KOPT-K1 (cell line): ENCODE results near the gene MACROD2.
"Not testable (repeated sequence)": the region's sequence is repeated elsewhere in the genome, so short reads cannot be mapped to it uniquely, and the experiment has no call there.

Experiments
- H3K27ac ChIP-seq: fragments of 200-600 bp; sonication (generic); 2 replicates; pipeline ENCODE4 v1.5.1; 2016; ENCODE audit warnings: antibody characterized with exemption, mild to moderate bottlenecking, low read depth, low read length; ENCODE audit not compliant: poor library complexity, severe bottlenecking
- H3K36me3 ChIP-seq: fragments of 200-600 bp; sonication (generic); 2 replicates; pipeline ENCODE4 v1.5.1; 2017; ENCODE audit warnings: antibody characterized with exemption, mild to moderate bottlenecking, low read length, moderate library complexity; ENCODE audit not compliant: insufficient read depth
- H3K9me3 ChIP-seq: fragments of 200-600 bp; sonication (generic); 2 replicates; pipeline ENCODE4 v1.5.1; 2017; ENCODE audit warnings: antibody characterized with exemption, low read length, mild to moderate bottlenecking; ENCODE audit not compliant: insufficient read depth, poor library complexity, severe bottlenecking

The MACROD2 gene

DNA sequence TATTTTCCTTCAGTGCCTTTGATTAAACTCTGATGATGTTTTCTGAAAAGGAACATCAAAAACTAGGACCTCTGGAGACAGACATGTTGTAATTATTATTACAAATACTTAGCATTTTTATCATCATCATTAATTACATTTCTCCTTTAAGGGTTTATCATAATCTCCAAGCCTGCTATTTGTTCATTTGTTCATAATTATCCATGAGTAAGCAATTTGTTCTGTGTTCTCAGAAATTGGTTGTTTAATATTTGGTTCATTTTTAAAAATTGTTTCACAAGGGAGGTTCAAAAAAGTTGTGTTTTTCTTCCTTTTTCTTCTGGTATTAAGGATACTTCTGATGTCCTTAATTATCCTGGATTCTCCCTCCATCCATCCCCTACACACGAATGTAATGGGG is 1192.3 kb downstream of the MACROD2 start:
- peaks cover 6% of the 10 kb centered on the region for H3K9me3 ChIP-seq
- no peaks in the 10 kb centered on the region for H3K36me3 ChIP-seq
- no peak overlapping the region for H3K27ac ChIP-seq

DNA sequence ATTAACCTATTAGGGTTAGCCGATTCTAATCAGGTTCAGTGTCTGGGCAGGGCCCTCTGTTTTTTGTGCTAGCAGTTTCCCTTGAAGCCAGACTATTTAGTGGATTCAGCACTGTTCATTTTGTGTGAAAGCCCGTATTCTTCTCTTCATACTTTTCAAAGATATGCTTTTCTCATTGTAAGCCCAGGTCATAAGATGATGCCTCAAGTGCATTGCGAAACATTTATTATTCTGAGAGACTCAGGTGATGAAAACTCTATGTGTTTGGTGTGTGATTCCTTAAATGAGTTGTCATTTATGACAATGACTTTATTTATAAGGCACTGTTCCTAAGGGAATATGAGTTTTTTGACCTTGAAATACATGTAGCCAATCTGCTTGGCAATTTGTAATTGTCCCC is 1193.1 kb downstream of the MACROD2 start:
- Histone ChIP-seq H3K36me3 (no peaks in the 10 kb centered on the region), H3K9me3 (peaks cover 6% of the 10 kb centered on the region), H3K27ac (no peak overlapping the region)

DNA sequence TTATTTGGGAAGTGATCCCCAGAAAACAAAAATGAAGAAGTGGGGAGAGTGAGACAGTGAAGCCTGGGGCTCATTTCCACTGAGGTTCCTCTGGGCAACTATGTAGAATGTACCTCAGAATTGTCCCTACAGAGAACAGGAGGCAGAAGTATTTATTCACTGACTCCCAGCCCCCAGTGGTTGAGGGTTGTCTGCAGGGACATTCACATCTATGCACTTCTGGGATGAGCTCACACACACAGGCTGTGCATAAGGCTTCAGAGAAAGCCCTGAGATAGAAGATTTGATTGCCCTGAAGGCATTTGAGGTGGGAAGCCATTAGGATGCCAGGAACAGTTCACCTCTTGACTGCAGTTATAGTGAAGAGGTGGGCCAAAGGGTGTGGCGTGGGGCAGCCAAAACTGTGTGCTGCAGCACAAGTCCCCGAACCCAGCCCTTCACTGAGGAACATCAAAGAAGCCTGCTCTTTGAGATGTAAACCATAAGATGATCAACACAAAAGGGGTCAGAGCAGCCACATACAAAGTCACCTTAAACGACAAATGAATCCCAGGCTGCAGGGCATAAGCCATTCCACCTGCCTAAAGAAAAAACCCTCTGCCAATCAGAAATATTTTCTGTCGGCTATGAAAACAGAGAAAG is 1195.9 kb downstream of the MACROD2 start:
- H3K36me3 ChIP-seq: no peaks in the 10 kb centered on the region
- no peaks in the 10 kb centered on the region for H3K9me3 ChIP-seq
- H3K27ac ChIP-seq: no peak overlapping the region

DNA sequence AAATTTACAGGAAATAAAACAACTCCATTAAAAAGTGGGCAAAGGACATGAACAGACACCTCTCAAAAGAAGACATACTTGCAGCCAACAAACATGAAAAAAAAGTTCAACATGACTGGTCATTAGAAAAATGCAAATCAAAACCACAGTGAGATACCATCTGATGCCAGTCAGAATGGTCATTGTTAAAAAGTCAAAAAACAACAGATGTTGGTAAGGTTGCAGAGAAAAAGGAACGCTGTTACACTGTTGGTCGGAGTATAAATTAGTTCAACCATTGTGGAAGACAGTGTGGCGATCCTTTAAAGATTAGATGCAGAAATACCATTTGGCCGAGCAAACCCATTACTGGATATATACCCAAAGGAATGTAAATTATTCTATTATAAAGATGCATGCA is 1200.1 kb downstream of the MACROD2 start:
- Histone ChIP-seq H3K27ac (no peak overlapping the region), H3K9me3 (no peaks in the 10 kb centered on the region), H3K36me3 (no peaks in the 10 kb centered on the region)

DNA sequence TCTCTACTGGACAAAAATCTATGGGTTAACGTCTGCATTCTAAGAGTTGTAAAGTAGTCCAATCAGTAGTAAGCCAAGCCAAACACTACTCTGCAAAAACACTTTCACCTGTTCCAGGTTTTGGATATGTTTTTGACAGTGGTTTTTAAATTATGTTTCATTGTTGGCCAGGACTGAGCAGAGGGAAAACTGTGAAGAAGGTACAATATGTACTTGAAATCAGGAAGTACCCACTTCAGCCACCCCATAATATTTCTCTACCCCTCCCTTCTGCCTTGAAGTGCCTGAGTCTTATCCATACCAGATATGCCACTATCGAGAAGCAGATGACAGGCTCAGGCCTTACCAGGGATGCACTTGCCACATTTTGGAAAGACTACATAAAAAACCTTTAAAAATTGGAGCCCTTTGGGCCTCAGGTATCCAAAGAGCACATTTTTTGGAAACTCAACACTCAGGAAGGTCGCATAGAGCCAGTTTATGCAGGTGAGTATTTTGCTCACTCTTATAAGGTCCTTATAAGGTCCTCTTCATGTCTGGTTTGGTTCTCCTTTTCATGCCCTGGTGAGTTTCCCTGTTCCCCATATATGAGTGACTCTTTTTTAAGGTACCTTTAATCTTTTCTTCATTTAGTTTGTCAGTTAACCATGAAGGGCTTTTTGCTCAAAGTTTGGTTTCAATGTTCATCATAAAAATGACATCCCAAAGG is 1201.4 kb downstream of the MACROD2 start:
- H3K9me3 ChIP-seq: no peaks in the 10 kb centered on the region
- H3K27ac ChIP-seq: no peak overlapping the region
- H3K36me3 ChIP-seq: no peaks in the 10 kb centered on the region

DNA sequence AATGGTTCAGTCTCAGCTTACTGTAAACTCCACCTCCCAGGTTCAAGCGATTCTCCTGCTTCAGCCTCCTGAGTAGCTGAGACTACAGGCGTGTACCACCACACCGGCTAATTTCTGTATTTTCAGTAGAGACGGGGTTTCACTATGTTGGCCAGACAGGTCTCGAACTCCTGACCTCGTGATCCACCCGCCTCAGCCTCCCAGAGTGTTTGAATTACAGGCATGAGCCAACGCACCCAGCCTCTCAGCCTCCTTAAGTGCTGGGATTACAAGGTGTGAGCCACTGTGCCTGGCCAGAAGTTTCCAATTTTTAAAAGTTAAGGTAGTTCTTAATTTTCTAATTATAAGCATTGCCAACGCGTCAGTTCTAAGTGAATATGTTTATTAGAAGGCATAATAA is 1202.7 kb downstream of the MACROD2 start:
- not testable (repeated sequence) for H3K9me3 ChIP-seq, H3K27ac ChIP-seq, H3K36me3 ChIP-seq

DNA sequence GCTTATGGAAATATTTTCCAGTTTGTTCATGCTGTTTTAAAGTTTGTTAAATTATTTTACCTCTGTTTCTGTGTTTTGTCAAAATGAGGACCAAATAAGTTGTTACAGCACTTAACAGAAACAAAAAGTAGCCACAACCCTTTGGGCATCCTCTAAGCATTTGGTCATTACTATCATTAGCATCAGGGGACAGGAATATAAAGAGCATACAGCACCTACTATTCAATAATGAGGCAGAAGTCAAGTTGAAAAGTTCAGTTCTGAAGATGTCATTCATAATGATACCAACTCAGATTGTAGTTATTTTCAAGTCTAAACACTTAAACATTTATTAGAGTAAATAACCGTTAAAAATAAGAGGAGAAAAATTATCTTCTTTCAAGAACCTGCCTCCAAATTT is 1204.4 kb downstream of the MACROD2 start:
- no peak overlapping the region for H3K27ac ChIP-seq
- H3K9me3 ChIP-seq: no peaks in the 10 kb centered on the region
- H3K36me3 ChIP-seq: no peaks in the 10 kb centered on the region

DNA sequence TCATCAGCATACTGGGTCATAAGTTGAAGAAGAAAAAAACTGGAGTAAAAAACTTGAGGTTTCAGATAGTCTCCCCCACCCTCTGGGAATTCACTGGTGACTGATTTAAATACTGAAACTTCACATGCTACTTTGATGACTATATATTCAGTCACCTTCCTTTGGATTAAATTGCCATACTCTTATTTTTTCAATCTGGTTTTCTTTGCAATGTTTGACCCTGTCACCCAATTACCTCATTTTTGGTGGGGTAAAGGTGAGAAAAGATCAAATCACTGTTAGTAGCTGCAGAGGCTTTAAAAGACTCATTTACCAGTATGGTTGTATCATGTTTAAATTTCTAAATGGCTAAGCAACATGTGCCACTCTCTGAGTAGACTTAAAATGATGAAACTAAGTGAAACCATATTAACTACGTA is 1204.8 kb downstream of the MACROD2 start:
- Histone ChIP-seq H3K9me3 (no peaks in the 10 kb centered on the region), H3K36me3 (no peaks in the 10 kb centered on the region), H3K27ac (no peak overlapping the region)

DNA sequence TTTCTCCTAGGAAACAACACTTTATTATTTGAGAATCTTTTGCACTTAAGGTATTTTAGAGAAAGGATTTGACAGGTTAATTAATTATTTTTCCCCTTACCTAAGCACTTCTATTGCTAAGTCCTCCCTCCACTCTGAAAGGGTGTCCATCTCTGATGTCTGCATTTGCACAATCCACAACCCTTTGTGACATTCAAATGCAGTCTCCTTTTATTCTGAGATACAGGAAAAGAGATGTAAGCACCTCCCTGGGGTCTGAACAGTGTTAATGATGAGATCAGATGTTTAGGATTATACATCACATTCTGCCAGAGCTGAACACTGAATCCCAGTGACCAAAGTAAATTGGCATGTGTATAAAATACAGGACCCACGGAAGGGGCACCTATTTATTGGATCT is 1206.3 kb downstream of the MACROD2 start:
- Histone ChIP-seq H3K27ac (no peak overlapping the region), H3K9me3 (no peaks in the 10 kb centered on the region), H3K36me3 (no peaks in the 10 kb centered on the region)

DNA sequence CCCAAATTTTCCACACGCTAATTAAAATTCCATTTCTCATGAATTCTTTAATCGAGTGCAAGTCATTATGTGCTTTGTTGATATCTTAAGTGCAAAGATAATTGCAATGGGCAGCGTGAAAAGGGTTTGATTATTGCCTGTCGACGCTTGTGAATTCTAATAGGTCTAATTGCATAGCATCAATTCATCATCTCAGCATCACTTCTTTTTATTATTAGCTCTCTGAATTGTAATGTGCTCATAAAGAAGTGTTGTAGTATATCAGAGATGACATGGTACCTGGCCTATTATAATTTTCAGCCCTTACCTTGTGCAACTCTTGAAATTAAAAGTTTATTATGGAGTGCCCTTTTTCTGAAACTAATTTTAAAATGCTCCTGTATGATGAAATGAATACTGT is 1208.9 kb downstream of the MACROD2 start:
- Histone ChIP-seq H3K36me3 (no peaks in the 10 kb centered on the region), H3K9me3 (peaks cover 8% of the 10 kb centered on the region), H3K27ac (no peak overlapping the region)

DNA sequence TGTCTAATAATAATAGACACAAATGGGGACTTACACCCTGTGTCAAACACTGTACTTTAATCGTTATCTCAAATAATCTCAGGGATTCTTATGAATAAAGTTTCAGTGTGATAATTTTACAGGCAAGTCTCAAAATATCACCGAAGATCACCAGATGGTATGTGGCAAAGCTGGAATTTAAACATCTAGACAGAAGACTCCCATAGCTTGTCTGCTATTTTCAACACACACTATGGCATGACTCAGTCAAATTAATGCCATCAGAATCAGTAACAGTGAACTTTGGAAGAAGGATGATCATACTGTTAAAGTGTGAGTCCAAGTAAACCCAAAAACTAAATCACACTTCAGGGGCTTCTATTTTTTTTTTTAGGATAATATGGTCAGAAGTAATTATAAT is 1209.7 kb downstream of the MACROD2 start:
- H3K36me3 ChIP-seq: no peaks in the 10 kb centered on the region
- peaks cover 8% of the 10 kb centered on the region for H3K9me3 ChIP-seq
- no peak overlapping the region for H3K27ac ChIP-seq

DNA sequence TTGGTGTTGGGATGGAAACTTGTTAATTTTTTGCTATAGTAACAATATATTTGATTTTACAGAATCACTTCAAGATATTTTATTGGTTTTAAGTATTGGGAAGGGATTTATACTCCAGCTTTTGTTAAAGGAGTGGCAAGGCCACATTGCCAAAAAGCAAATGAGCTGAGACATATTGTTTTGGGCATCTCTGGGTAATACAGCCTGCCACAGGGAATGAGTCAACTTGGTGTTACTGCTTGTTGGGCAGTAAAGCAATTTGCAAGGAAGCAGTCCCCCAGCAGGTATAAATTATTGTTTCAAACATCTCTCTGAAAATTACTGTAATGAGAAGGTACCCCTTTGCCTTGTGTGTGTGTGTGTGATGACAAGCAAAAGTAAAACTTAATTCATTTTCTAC is 1210.4 kb downstream of the MACROD2 start:
- no peaks in the 10 kb centered on the region for H3K36me3 ChIP-seq

DNA sequence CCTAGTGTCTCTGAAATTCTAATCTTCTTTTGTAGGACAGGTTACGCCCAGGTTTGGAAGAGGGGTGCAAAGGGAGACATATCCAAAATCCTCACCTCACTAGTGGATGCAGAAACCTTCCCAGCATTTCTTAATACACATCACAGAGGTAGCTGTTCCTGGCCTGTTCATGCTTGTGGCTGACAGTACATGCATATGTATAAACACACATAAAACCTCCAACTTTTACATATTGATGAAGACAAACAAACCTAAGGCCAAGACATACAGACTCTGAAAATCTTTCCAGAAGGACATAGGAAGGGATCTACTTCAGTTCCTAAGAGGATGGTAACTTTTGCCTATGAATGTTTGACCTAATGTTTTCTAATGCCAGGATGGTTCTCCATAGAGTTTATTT is 1214.2 kb downstream of the MACROD2 start:
- H3K27ac ChIP-seq: no peak overlapping the region
- no peaks in the 10 kb centered on the region for H3K36me3 ChIP-seq
- H3K9me3 ChIP-seq: peaks cover 18% of the 10 kb centered on the region

More for the DNA sequence above, 1210.4 kb downstream of the MACROD2 start:
- Histone ChIP-seq H3K27ac (no peak overlapping the region), H3K9me3 (peaks cover 8% of the 10 kb centered on the region)

DNA sequence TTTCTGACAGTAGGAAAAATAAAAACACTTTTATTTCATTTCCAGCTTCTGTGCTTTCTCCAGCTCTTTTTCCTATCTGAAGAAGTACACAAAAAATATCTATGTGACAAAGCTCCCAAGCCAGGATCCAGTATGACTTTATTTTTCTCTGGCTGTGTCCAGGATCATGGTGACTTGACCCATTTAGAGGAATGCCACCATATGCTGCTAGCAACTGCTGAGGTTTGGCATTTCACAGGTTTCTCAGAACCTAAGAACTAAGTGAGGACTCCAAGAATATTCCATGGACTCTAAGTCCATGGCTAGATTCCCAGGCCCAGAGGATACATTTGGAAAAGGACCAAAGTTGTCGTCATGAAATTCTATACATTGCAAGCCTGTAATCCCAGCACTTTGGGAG is 1218.7 kb downstream of the MACROD2 start:
- Histone ChIP-seq H3K36me3 (no peaks in the 10 kb centered on the region), H3K9me3 (peaks cover 10% of the 10 kb centered on the region), H3K27ac (no peak overlapping the region)

DNA sequence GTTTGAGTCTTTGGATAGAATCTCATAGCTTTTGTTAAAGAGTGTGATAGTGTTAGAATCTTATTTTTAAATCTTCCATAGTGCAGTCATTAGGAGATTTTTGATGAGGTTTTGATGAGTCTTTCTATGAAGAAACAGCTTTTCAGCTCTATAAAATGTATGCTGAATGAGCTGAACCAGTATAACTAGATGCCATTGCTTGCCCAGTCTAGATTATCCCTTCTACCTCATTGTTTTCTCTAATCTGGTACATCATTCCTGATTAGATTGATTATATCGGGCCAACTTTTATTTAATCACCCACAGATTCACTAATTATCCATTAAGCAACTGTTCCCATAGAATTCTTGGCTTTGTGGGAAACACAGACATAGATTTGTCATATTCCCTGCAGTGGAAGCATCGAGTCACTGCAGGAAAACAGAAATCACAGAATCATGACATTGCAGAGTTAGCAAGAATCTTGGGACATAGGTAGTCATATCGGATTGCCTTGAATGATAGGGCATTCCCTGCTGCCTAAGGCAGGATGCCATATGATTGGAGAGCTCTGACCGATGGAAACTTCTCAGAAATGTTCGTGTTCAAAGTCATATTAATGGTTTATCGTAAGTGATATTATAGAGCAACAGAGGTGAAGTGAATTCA is 1224.8 kb downstream of the MACROD2 start:
- H3K27ac ChIP-seq: no peak overlapping the region
- H3K9me3 ChIP-seq: no peaks in the 10 kb centered on the region
- no peaks in the 10 kb centered on the region for H3K36me3 ChIP-seq
